Left ventricle myocardium inferior (tissue), 1 donor: ENCODE results near the gene IFNA13. TPM values are rescaled to one million over a fixed set of nuclear protein-coding genes. Genes with fewer than 3 reads are reported as not detected.
"Not testable (repeated sequence)": the region's sequence is repeated elsewhere in the genome, so short reads cannot be mapped to it uniquely, and the experiment has no call there.

Experiments
- DNase-seq: peaks from one replicate; pipeline ENCODE4 v3.0.0-alpha.2; 2020
- H3K27ac ChIP-seq: fragments of 200-600 bp; replicated peaks from 2 replicates; pipeline ENCODE4 v1.8.0; 2021
- H3K27me3 ChIP-seq: fragments of 200-600 bp; 2 replicates; pipeline ENCODE4 v1.8.0; 2021; ENCODE audit warnings: low read depth
- H3K36me3 ChIP-seq: fragments of 200-600 bp; 2 replicates; pipeline ENCODE4 v1.8.0; 2021
- H3K4me1 ChIP-seq: fragments of 200-600 bp; 2 replicates; pipeline ENCODE4 v1.8.0; 2021
- H3K4me3 ChIP-seq: fragments of 200-600 bp; 2 replicates; pipeline ENCODE4 v1.8.0; 2021; ENCODE audit warnings: mild to moderate bottlenecking, moderate library complexity
- H3K9me3 ChIP-seq: fragments of 200-600 bp; replicated peaks from 2 replicates; pipeline ENCODE4 v1.8.0; 2021
- intact Hi-C: fragments of 100-400 bp; cut with micrococcal nuclease; formaldehyde crosslinking; loops from one replicate; pipeline ENCODE4 v1.11.0; 2022
- total RNA-seq: library from RNA; stranded (reverse); fragmentation: NEBNext Ultra II Directional; extraction: Animal tissue kit (Norgen Biotek cat#: 25700); gene quantifications from one replicate; pipeline ENCODE4 v1.2.1, GENCODE V29; 2021
- TF ChIP-seq, protein P1 (sequence below): fragments of 200-600 bp; IDR thresholded peaks from 2 replicates; pipeline ENCODE4 v1.8.0; 2021; ENCODE audit warnings: antibody characterized with exemption, mild to moderate bottlenecking, borderline replicate concordance
- donor health status: DM: no; HTN: yes; CAD: no; lungs with severe emphysema.

The IFNA13 gene
- total RNA-seq, 1 donor from 2014 or later: not detected

DNA sequence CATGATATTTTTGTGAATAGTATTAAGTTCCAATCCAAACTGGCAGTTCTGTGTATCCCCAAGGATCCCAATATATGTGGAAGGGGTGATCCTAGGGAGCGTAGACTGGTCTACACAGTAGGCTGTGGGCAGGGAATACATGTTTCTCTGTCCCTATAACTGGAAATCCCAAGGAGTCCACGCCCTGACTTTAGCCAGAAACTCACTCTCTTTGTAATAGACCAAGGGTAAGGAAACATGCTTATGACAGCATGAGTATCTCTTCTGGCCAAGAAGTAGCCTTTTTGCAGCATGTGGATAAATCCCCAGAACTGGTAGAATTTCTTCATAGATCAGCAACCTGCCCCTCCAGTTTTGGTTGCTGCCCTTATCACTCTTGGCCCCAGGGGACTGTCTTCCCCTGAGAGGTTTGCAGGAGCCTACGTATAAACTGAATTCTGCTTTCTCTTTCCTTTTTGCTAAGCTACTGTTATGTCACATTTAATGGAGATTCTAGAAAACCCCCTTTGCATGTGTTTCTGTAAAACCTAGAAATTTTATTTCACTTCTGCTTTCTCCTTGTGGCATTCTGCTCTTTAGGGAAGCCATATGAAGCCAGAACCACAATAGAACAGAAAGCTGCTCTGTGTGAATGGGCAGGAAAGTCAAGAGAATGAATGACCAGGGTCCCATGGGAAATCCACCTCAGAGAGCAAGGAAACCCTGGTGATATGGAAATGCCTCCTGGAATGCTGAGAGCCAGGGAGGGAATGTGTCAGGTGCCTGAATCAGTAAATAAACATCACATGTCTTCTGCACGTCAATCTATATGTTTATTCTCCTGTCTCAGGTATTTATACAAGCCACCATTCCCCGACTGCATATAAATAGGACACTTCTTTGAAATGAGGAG lies 13.8 kb upstream of the IFNA13 start:
- H3K27me3 ChIP-seq: peaks cover 72% of the 10 kb centered on the region
- TF ChIP-seq, protein P1, sequence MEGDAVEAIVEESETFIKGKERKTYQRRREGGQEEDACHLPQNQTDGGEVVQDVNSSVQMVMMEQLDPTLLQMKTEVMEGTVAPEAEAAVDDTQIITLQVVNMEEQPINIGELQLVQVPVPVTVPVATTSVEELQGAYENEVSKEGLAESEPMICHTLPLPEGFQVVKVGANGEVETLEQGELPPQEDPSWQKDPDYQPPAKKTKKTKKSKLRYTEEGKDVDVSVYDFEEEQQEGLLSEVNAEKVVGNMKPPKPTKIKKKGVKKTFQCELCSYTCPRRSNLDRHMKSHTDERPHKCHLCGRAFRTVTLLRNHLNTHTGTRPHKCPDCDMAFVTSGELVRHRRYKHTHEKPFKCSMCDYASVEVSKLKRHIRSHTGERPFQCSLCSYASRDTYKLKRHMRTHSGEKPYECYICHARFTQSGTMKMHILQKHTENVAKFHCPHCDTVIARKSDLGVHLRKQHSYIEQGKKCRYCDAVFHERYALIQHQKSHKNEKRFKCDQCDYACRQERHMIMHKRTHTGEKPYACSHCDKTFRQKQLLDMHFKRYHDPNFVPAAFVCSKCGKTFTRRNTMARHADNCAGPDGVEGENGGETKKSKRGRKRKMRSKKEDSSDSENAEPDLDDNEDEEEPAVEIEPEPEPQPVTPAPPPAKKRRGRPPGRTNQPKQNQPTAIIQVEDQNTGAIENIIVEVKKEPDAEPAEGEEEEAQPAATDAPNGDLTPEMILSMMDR: no peak
- H3K4me1 ChIP-seq: no peaks in the 10 kb centered on the region
- H3K27ac ChIP-seq: no peak overlapping the region
- DNase-seq: no peak
- no peaks in the 10 kb centered on the region for H3K9me3 ChIP-seq
- H3K36me3 ChIP-seq: no peaks in the 10 kb centered on the region
- H3K4me3 ChIP-seq: peak overlapping the region; percentile 8
- intact Hi-C loops: no loop called here

DNA sequence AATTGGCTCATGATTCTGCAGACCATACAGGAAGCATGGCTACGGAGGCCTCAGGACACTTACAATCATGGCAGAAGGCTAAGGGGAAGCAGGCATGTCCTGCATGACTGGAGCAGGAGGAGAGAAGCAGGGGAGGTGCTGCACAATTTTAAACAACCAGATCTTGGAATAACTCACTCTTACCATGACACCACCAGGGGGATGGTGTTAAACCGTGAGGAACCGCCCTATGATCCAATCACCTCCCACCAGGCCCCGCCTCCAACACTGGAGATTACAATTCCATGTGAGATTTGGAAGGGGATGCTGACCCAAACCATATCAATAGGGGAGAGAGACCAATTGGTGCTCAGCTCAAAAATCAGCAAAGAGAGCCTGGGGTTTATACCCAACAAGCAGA lies 3.6 kb upstream of the IFNA13 start:
- H3K36me3 ChIP-seq, intact Hi-C loops, DNase-seq, H3K4me1 ChIP-seq, H3K27ac ChIP-seq, H3K9me3 ChIP-seq, H3K4me3 ChIP-seq: not testable (repeated sequence)
- H3K27me3 ChIP-seq: peaks cover 20% of the 10 kb centered on the region

DNA sequence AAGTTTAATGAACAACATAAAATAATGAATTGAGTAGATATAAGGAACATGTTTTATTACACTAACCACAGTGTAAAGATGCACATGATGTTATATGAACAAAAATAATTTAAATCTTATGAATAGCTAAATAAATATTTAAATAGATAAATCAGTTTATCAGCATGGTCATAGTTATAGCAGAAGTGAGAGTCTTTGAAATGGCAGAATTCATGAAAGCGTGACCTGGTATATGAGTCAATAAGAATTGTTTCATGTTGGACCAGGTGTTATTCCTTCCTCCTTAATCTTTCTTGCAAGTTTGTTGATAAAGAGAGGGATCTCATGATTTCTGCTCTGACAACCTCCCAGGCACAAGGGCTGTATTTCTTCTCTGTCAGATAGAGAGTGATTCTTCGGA lies 688 bp downstream of the IFNA13 start:
- H3K4me3 ChIP-seq, DNase-seq, H3K4me1 ChIP-seq, intact Hi-C loops, H3K27ac ChIP-seq, H3K9me3 ChIP-seq, H3K36me3 ChIP-seq: not testable (repeated sequence)
- peaks cover 41% of the 10 kb centered on the region for H3K27me3 ChIP-seq

DNA sequence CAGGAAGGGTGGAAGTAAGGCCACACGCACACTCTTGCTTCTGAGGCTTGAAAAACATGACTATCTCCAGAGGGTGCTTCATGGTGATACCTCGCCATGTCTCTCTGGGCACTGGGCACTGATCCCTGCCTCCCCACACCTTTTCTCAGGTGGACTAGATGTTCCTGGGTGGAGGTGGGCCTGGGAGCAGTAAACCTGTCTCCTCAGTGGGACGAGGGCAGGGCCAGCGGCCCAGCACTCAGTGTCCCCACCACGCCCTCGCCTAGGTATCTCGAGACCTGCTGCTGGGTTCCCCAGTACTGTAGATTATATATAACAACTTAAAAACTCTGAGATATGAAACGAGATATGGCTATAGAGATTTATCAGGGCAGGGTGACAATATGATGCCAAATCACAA lies 5.6 kb downstream of the IFNA13 start:
- H3K36me3 ChIP-seq: no peaks in the 10 kb centered on the region
- no peak overlapping the region for H3K4me3 ChIP-seq
- no peak for DNase-seq
- H3K4me1 ChIP-seq: no peaks in the 10 kb centered on the region
- H3K9me3 ChIP-seq: no peaks in the 10 kb centered on the region
- H3K27ac ChIP-seq: no peak overlapping the region
- intact Hi-C loops: no loop called here
- H3K27me3 ChIP-seq: peaks cover 29% of the 10 kb centered on the region
- TF ChIP-seq, protein P1: no peak

DNA sequence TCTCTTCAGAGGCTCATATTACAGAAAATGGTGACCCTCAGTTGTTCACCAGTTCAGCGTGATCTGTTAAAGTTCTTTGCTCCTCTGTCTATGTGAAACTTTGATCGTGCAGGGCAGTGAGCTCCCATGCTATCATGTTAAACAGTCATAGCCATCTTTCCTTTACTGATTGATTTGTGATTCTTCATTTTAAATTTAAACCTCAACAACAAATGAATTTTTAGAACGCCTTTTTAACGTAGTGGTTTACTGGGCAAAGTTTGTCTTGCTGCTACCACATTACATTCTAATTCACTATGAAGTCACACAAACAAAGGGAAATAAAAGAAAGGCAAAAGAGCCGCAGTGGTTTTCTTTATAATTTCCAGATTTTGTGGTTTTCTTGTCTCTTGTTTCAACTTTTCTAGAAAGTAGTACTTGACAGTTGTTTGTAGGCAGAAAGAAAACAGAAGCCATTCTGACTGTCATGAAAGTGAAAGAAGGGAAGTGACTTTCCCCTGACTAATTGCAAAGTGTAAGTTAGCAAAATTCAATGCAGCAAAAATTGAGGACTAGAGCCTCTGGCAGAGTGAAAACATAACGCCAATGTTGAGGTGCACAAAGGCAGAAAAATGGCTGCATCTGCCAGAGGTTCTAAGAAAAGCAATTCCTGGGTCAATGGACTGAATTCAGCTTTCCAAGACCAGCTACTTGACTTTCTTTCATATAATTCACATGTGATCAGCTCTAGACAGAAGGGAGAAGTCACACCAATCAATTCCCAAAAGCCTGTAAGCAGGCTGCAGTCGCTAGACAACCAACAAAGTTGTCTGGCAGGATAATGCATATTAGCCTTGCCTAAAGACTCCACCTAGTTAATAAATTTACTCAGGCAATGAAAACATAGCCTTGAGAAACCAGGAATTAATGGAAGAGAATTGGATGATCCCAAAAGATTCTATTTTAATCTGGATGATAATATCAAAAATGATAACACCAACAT lies 10.1 kb downstream of the IFNA13 start:
- Histone ChIP-seq H3K27ac (no peak overlapping the region), H3K9me3 (no peaks in the 10 kb centered on the region), H3K27me3 (peaks cover 15% of the 10 kb centered on the region), H3K4me1 (no peaks in the 10 kb centered on the region), H3K4me3 (no peak overlapping the region), H3K36me3 (no peaks in the 10 kb centered on the region)
- TF ChIP-seq, protein P1: no peak
- intact Hi-C loops: no loop called here
- no peak for DNase-seq

DNA sequence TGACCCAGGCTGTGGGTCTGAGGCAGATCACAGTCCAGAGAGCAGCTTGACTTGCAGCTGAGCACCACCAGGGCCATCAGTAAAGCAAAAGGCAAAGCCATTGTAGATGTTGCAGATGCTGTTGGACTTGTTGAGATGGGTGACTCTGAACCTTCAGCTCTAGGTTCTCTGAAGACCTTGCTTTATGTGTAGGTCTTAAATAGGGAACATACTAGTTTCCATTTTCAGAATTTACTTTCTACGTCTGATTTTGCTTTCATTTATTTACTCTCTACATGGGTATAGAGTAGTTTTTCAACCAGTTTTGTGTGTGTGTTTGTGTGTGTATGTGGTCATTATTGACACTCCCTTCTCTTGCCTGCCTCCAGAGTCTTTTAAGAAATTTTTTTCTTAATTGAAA lies 17.1 kb downstream of the IFNA13 start, which contains the start of gene IFNA6:
IFNA6 (minus strand) TSS at position 101 of the 400 bp plus-strand sequence; CDS start at position 101, 0 bp downstream.
- Histone ChIP-seq H3K9me3 (peaks cover 3% of the 10 kb centered on the region), H3K36me3 (no peaks in the 10 kb centered on the region), H3K27me3 (peaks cover 25% of the 10 kb centered on the region), H3K27ac (no peak within 1 kb of the TSS), H3K4me3 (no peak within 1 kb of the TSS), H3K4me1 (no peaks in the 10 kb centered on the region)
- intact Hi-C loops: no loop called here
- TF ChIP-seq, protein P1: no peak
- DNase-seq: no peak
